Measurements from ENCODE around the gene IL2. TPM values are rescaled to one million over a fixed set of nuclear protein-coding genes. Genes with fewer than 3 reads are reported as not detected.

IL2 gene
- total RNA-seq, 1 donor from 2014 or later: not detected

DNA sequence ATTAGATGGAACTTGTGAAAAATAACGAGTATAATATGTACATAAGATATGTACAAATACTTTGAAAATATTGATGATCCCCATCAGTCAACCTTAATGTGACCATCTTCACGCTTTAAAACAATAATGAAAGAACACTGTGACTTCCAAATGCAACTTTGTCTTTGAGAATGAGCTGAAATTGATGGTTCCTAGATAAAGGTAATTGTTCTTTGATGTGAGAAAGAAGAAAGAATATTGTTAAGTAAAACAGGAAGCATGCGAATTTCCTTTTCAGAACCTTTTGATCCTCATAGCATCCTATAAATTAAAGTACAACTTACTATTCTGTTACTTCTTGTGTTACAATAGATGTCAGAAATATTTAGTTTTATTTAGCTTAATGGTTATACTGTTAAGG is 22.2 kb downstream of the IL2 start:
- Mint-ChIP-seq H3K4me3 (ENCODE audit: unreplicated experiment) (no peak overlapping the region), H3K27me3 (ENCODE audit: unreplicated experiment) (no peaks in the 10 kb centered on the region), H3K9me3 (ENCODE audit: unreplicated experiment) (no peaks in the 10 kb centered on the region), H3K4me1 (ENCODE audit: unreplicated experiment) (peaks cover 12% of the 10 kb centered on the region), H3K36me3 (ENCODE audit: low read depth, unreplicated experiment) (no peaks in the 10 kb centered on the region), H3K27ac (ENCODE audit: unreplicated experiment) (no peak overlapping the region)
- no peak for DNase-seq (ENCODE audit: low spot score)
- TF ChIP-seq, protein P1, sequence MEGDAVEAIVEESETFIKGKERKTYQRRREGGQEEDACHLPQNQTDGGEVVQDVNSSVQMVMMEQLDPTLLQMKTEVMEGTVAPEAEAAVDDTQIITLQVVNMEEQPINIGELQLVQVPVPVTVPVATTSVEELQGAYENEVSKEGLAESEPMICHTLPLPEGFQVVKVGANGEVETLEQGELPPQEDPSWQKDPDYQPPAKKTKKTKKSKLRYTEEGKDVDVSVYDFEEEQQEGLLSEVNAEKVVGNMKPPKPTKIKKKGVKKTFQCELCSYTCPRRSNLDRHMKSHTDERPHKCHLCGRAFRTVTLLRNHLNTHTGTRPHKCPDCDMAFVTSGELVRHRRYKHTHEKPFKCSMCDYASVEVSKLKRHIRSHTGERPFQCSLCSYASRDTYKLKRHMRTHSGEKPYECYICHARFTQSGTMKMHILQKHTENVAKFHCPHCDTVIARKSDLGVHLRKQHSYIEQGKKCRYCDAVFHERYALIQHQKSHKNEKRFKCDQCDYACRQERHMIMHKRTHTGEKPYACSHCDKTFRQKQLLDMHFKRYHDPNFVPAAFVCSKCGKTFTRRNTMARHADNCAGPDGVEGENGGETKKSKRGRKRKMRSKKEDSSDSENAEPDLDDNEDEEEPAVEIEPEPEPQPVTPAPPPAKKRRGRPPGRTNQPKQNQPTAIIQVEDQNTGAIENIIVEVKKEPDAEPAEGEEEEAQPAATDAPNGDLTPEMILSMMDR (IDR thresholded peaks at IDR 0.05; ENCODE audit: unreplicated experiment): no peak

DNA sequence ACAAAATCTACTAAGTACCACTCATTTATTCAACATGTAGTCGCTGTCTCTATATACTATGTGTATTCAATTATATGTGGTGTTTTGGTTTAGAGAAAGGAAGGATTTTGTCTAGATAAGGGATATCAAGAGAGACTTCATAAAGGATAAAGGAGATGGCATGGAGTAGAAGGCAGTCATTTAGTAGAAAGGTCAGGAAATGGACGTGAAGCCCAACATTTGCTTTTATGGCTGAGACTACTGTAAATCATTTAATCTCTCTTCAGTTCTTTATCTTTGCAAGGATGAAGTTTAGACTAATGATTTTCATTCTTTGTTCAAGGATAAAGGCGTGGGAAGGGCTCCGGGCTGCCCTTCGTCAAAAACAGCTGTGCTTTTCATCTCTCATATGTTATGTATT is 25.2 kb downstream of the IL2 start:
- TF ChIP-seq, protein P1 (IDR thresholded peaks at IDR 0.05; ENCODE audit: unreplicated experiment): no peak
- no peaks in the 10 kb centered on the region for H3K36me3 Mint-ChIP-seq (ENCODE audit: low read depth, unreplicated experiment)
- no peak overlapping the region for H3K27ac Mint-ChIP-seq (ENCODE audit: unreplicated experiment)
- H3K27me3 Mint-ChIP-seq (ENCODE audit: unreplicated experiment): no peaks in the 10 kb centered on the region
- H3K9me3 Mint-ChIP-seq (ENCODE audit: unreplicated experiment): no peaks in the 10 kb centered on the region
- no peak for DNase-seq (ENCODE audit: low spot score)
- peaks cover 12% of the 10 kb centered on the region for H3K4me1 Mint-ChIP-seq (ENCODE audit: unreplicated experiment)
- no peak overlapping the region for H3K4me3 Mint-ChIP-seq (ENCODE audit: unreplicated experiment)

DNA sequence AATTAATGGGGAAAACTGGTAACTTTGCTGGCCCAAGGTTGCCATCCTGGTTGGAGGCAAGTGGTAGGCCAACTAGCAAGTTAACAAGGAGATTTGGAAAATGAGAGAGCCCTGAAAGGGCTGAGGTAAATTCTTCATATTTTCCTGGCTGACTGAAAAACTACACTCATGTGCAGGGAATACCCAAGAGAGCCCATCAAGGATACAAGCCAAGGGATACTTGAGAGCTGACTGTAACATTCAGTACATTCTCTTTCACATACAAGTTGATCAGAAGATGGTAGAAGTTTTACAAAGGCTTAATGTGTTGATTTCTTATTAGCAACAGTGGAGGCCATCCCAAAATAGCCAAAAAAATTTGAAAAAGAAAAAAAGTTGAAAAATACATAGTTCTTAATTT is 33.3 kb downstream of the IL2 start:
- no peaks in the 10 kb centered on the region for H3K27me3 Mint-ChIP-seq (ENCODE audit: unreplicated experiment)
- no peaks in the 10 kb centered on the region for H3K4me1 Mint-ChIP-seq (ENCODE audit: unreplicated experiment)
- TF ChIP-seq, protein P1 (IDR thresholded peaks at IDR 0.05; ENCODE audit: unreplicated experiment): no peak
- H3K9me3 Mint-ChIP-seq (ENCODE audit: unreplicated experiment): no peaks in the 10 kb centered on the region
- no peak for DNase-seq (ENCODE audit: low spot score)
- no peak overlapping the region for H3K4me3 Mint-ChIP-seq (ENCODE audit: unreplicated experiment)
- H3K27ac Mint-ChIP-seq (ENCODE audit: unreplicated experiment): no peak overlapping the region
- no peaks in the 10 kb centered on the region for H3K36me3 Mint-ChIP-seq (ENCODE audit: low read depth, unreplicated experiment)

DNA sequence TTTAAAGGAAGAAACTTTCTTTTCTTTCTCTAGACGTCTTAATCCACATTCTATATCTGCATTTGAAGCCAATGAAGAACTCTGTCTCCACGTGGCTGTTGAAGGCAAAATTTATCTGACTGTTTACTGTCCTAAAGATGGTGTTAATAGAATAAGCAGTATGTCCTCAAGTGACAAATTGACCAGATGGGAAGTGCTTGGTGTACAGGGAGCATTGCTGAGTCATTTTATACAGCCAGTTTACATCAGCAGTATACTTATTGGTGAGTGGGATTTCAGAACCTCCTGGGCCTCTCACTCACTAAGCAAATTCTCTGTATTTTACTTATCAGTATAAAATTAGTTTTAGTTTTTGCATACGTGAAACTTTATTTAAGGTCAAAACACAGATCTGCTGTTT is 44.0 kb downstream of the IL2 start:
- TF ChIP-seq, protein P1 (IDR thresholded peaks at IDR 0.05; ENCODE audit: unreplicated experiment): no peak
- H3K4me3 Mint-ChIP-seq (ENCODE audit: unreplicated experiment): no peak overlapping the region
- H3K4me1 Mint-ChIP-seq (ENCODE audit: unreplicated experiment): no peaks in the 10 kb centered on the region
- H3K27ac Mint-ChIP-seq (ENCODE audit: unreplicated experiment): no peak overlapping the region
- DNase-seq (ENCODE audit: low spot score): no peak
- no peaks in the 10 kb centered on the region for H3K36me3 Mint-ChIP-seq (ENCODE audit: low read depth, unreplicated experiment)
- H3K27me3 Mint-ChIP-seq (ENCODE audit: unreplicated experiment): no peaks in the 10 kb centered on the region
- H3K9me3 Mint-ChIP-seq (ENCODE audit: unreplicated experiment): no peaks in the 10 kb centered on the region

DNA sequence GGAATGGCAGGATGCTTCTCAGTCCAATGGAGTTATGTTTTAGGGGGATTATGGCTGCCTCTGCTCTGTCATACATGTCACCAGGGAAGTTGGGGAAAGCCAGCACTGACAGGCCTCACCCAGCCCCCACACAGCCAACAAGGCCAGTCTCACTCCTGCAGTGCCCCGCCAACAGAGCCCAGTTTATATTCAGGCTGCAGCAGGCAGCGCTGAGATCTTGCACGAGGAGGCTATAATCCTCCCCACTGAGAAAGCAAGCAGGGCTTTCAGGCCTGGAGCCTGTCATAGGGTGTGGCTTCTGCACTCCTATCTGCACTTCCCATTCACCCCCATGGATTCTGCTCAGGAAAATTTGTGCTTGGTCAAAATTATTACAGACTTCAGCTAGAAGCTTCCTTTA is 52.7 kb downstream of the IL2 start:
- TF ChIP-seq, protein P1 (IDR thresholded peaks at IDR 0.05; ENCODE audit: unreplicated experiment): no peak
- Mint-ChIP-seq H3K27me3 (ENCODE audit: unreplicated experiment) (no peaks in the 10 kb centered on the region), H3K4me3 (ENCODE audit: unreplicated experiment) (no peak overlapping the region), H3K9me3 (ENCODE audit: unreplicated experiment) (no peaks in the 10 kb centered on the region), H3K4me1 (ENCODE audit: unreplicated experiment) (no peaks in the 10 kb centered on the region), H3K27ac (ENCODE audit: unreplicated experiment) (no peak overlapping the region), H3K36me3 (ENCODE audit: low read depth, unreplicated experiment) (no peaks in the 10 kb centered on the region)
- no peak for DNase-seq (ENCODE audit: low spot score)

Other genes with a start within 250 kb of the IL2 start
- not detected for gene ADAD1, start 77.7 kb downstream of the IL2 start, total RNA-seq (ENCODE audit: unreplicated experiment)
- gene IL21, start 164.3 kb upstream of the IL2 start, total RNA-seq (ENCODE audit: unreplicated experiment): not detected

Measured in endothelial cell (in vitro differentiated cells).